DMS153 (cell line): ENCODE data around the gene PRKN.

Experiments used
- DNase-seq: peaks from one replicate; lab custom pipeline; 2025; lab: John Stamatoyannopoulos, UW

Gene PRKN

DNA sequence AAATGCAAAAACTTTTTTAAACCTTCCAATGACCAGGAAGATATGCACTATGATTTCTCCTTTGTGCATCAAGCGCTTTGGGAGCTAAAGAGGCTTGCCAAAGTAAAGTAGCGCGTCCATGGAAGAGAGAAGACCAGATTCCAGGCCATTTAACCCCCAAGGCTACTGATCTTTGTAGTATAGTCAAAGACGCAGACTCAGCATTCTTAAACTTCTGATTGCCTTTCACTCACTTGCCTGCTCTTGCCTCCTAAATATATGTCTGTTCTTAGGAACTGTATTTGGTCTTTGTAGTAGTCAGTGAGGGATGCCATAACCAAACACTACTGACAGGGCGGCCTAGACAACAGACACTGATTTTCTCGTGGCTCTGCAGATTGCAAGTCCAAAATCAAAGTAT is 426.4 kb downstream of the PRKN start:
- DNase-seq, result no peak

DNA sequence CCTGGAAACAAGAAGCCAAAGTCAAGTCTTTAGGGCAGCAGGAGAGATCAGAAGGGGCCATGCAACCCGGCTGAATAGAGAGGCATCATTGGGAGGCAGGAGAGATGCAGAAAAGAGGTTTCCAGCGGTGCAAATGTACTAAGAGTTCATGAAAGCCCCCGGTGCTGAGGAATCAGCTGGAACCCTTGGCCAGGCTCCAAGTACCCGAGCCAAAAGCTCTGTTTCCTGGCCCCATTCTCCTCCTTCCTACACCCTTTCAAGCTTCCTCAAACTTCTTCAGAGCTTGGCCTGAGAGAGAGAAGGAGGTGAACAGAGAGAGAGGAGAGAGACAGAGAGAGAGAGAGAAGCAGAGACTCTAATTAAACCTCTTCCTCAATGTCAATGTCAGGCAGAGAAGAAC is 433.5 kb downstream of the PRKN start:
- no peak for DNase-seq

DNA sequence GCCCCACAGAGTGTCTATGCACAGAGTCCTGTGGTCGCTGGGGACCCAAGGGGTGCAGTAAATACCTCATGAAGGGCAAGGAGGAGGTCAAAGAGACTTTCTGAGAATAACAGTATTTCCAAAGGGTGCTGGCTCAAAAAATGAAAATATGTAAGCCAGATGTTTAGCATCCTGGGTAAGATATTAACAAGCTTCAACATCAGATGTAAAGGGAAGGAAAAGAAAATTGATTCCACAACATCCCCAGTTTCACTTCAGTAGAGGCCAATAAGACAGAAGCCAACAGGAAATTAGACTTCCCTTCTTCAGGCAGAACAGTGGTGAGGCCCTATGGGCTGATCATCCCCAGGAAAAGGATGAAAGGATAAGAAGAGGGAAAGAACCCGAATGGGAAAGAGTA is 434.7 kb downstream of the PRKN start:
- no peak for DNase-seq

DNA sequence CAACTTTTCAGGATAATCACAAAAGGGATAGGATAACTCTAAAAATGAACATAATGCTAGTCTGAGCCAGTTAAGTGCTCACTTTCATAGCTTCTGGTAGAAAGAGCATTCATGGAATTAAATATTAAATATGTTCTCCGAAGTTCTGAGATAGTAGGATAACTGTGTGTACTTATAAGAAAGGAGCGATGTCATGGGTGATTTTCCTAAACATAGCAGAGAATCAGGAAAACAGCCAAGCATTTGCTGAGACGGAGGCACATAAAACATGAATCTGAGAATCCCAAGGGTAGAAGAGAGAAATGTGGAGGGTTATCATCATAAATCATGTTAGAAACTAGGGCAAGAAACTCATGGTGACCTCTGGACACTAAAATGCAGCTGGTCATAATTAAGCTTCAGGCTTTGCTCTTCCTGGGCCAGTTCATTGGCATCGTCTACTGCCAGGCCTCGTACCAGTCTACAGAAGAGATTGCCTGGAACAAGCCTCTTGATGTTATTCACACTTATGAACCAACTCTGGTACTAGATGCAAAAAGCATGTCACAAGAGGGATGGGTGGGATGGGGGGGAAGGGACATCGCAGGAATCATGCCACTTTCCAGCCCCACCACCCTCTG is 436.6 kb downstream of the PRKN start:
- DNase-seq, result no peak

DNA sequence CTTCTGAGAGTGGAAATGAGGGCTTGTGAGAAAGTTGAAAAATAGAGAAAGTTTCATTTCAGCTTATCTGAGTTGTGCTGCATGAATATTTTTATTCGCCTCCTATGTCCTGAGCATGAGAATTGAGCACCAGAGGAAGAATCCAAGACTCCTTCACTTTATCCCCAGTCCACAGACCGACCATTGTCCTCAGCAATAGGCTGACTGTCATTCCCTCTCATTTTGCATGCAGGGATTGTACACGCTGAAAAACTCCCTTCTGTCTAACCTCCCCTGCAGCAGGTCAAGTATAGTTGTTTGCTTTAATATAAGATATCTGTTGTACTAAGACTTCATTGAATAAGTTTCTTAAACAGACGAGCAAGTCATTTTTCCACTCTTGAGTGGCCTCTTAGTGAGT is 437.6 kb downstream of the PRKN start:
- DNase-seq, result no peak

DNA sequence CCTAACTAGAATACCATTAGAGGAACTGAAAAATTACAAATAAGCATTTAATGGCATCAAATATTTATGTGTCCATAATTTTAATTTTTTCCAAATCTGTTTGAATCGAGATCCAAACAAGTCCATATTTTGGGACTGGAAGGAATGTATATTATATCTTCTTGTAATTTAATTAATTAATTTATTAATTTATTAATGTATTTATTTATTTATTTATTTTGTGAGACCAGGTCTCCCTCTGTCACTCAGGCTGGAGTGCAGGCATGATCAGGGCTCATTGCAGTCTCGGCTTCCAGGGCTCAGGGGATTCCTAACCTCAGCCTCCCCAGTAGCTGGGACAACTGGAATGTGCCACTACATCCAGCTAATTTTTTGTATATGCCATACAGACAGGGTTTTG is 453.6 kb downstream of the PRKN start:
- DNase-seq, result no peak

DNA sequence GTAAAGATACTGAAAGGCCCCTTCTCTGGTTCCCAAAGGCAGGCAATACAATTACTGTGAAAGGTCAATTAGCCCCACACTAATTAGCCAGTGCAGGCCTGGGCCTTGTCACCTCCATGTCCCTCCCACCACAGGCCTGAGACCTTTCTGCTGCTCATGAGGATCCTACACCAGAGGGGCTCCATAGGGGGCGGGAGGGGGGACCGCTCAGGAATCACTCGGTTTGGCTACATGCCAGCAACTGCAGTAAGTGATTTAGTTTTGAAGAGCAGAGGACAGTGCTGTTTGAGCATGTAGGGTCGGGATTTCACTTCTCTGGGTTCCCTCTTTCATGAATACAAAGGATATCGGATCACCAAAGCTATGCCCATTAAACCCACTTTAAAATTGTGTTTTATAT is 455.6 kb downstream of the PRKN start:
- no peak for DNase-seq

DNA sequence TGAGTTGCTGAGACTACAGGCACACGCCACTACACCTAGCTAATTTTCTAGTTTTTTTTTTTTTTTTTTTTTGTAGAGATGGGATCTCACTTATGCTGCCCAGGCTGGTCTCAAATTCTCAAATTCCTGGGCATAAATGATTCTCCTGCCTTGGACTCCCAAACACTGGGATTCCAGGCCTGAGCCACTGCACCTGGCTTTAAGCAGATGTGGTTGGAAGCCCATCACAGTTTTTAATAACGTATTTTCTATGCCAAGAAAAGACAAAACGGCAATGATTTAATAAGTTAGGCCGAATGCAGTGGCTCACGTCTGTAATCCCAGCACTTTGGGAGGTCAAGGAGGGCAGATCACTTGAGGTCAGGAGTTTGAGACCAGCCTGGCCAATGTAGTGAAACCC is 456.6 kb downstream of the PRKN start:
- no peak for DNase-seq

DNA sequence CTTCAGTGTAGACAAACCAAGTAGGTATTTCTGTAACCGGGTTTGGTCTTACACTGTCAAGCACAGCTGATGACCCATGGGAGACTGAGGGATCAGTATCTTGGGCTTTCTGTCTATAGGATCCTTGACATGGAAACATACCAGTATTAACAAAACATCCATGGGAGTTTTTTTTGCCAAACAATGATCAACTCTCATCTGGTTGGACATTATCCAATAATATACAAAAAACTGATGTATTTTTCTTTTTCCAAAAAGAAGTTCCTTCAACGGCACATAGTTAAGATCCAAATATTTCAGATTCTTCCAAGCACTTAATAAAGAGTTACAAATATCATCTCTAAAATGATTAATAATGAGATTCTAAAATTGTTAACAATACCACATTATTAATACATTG is 459.9 kb downstream of the PRKN start:
- no peak for DNase-seq

DNA sequence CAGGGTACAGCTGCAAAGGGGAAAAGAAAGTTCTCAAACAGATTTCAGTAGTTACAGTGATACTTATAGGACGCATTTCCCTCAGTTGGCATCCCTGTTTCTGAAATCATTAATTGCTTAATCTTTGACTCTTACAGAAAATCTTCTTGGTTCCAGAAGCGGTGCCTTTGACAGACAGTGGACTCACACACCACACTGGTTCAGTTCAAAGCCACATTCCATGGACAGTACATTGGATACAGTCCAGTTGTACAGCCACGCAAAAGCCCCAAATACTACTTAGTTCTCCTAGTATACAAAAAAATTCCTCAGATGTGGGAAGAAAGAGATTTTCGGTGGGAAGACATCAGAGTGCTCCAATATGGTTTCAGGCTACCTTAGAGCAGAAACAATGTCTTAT is 460.4 kb downstream of the PRKN start:
- no peak for DNase-seq

DNA sequence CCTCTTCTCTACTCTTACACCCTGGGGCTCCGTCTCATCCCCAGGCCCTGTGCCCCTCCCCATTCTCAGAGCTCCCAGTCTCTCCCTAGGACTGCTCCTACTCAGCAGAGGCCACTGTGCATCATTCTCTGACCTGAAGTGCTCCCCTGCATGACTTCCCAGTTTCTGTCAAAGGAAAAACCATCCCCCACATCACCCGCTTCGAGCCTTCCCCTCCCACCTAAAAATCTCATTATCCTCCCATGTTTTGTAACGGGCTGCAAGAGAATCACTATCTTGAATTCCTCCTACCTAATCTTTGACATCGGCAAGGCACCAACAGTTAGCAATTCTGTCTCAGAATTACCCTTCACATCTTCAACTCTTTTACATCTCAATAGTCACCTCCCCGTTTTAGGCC is 463.0 kb downstream of the PRKN start:
- no peak for DNase-seq

DNA sequence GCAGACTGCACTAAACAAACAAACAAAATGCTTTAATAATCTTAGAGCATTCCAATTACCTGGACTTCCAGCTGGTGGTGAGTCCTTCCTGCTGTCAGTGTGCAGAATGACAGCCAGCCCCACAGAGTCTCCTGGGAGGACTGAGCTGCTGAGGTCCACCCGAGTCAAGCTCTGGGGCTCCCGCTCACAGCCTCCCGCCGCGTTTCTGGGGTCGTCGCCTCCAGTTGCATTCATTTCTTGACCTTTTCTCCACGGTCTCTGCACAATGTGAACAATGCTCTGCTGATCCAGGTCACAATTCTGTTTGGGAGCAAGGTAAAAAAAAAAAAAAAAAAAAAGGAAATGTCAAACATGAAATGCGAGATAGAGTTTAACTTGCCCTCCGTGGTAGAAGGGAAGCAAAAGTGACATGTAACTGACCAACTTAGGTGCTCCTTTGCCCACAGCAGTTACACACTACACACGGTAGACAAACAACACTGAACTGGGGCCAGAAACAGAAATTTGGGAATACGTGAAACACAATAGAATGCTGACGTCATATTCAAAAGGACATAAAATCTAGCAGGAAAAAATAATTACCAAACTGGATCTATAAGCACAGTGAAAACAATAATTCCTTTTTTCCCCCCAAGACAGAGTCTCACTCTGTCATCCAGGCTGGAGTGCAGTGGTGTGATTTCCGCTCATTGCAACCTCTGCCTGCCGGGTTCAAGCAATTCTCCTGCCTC is 464.9 kb downstream of the PRKN start:
- no peak for DNase-seq

DNA sequence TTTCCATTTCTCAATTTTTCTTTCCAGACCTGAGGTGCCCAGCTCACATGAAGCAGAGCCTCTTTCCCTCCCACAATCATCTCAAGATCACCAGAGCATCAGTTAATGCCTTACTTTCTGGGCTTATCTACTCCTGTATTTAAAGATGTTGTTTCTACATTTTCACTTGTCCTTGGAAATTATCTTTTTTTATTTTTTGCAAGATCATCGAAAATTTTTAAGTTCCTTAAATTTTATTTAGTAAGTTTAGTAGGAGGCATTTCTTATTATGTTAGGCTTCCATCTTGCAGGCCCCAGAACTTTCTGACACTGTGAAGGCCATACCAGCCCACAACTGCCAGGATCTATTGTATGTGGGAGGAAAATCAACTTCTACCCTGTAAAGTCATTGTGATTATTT is 466.0 kb downstream of the PRKN start:
- no peak for DNase-seq

DNA sequence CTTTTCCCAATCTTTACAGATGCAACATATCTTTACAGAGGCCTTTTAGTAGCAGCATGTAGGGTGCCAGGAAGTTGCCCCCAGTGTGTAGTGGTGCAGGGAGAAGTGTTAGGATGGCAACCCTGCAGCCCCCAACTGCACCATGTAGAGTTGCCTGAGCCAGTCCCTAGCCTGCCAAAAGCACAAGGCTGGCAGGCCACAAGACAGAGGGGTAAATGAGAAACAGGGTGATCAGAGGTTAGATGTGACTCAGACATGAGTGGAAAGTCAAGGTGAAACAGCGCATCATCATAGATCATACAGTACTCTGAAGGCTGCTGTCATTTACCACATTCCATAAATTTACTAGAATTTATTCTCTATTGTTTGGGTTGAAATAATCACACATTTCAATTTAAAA is 467.5 kb downstream of the PRKN start:
- DNase-seq, result no peak

DNA sequence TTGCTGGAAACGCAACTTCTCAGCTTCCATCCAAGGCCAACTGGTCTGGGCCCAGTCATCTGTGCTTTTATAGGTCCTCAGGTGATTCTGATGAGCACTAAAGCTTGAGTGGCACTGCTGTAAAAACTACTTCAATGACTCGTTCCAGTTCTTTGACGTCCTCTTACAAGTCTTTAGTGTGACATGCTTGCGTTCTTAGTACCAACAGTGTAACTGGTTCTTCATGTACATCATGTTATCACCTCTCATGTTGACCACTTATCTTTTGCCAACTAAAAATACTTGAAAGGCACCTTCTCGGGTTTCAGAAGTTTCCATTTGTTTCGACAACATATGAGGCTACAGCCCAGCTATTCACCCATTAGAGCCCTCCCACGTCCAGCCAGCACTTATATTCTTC is 468.9 kb downstream of the PRKN start:
- no peak for DNase-seq

DNA sequence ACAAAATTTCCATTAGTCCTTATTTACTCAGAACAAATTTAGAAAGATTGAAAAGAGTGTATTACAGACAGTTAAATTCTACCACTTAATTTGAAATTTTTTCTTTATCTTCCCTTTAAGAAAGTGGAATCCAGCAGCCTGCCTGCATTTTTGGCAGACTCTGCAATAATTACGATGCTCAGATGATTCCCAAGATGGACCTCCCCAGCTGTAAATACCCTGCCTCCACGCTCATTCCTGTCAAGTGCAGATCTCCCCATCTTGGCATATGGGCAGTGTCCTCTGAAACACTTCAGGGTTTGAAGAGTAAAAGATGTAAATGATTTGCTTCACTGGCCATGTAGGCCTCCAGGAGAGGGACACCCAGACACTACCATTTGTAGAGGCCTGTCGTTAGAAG is 471.2 kb downstream of the PRKN start:
- no peak for DNase-seq

DNA sequence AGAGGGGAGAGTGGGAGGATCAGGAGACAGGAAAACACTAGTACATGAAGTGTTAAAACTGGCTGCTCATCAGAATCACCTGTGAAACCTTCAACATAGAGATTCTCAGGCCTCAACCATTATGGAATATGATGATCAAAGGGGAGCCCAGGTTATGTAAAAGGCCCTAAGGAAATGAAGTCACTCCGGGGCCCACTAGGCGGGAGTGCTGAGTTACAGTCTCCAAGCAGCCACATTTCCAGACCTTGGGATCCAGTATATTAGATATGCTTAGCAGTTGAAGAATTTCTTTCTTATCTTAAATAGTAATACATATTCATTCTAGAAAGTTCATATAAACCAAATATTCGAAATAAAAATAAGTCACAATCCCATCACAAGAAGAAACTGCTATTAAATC is 476.3 kb downstream of the PRKN start:
- no peak for DNase-seq

DNA sequence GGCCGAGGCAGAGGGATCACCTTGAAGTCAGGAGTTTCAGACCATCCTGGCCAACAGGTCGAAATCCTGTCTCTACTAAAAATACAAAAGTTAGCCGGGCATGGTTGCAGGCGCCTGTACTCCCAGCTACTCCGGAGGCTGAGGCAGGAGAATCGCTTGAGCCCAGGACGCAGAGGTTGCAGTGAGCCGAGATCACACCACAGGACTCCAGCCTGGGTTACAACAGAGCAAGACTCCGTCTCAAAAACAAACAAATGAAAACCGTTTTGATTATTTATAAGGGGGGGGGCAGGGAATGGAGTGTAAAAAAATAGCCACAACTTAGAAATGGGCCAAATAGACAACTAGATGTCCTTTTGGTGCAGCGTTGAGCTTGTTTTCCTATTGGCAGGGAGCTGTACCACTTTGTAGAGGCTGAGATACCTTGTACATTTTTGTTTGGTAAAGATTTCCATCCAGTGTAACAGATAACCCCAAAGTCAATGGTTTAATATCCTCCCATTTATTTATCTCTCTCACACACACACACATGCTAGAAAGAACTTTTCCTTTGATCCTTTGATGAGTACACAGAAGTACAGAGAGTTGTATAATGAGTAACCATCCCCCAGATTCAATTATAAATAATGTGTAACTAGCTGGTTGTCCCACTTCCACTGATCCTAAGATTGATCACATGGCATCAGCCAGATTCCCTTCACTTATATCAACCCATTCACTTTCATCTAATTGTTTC is 477.5 kb downstream of the PRKN start:
- no peak for DNase-seq

DNA sequence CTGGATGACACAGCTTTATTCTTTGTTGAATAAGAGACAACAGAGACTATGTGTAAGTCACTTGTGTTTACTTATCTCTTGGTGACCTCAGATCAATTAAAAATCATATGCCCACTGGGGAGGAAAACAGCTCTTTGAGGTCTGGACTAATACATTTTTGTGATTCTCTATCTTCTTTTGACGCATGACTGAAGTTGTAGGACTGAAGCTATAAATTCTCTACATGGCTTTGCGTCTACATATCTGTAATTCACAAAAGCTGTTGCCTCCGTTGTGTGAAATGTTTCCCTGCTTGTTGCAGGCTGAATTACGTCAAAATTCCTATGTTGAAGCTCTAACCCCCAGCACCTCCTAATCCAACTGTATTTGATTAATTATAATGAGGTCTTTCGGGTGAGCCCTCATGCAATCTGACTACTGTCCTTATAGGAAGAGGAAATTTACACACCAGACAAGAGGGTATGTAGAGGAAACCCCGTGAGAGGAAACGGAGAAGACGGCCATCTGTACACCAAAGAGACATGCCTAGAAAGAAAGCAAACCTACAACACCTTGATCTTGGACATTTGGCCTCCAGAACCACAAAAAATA is 481.6 kb downstream of the PRKN start:
- no peak for DNase-seq

DNA sequence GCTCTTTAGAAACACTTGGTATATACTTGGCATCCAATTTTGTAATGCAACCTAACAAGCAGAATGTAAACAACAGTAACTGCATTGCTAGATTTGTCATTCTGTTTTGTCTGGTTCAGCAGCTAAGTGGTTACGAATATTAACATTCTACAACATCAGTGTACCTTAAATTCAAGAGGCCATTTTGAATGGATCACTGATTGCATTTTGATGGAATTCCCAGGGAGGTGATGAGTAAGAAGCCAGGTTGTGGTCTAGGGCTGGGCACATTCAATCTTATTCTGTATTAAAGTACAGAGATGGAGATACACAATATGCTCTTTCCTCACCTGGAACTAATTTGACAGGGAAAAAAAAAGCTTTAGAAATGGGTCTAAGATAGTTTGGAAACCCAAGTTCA is 483.5 kb downstream of the PRKN start:
- no peak for DNase-seq

DNA sequence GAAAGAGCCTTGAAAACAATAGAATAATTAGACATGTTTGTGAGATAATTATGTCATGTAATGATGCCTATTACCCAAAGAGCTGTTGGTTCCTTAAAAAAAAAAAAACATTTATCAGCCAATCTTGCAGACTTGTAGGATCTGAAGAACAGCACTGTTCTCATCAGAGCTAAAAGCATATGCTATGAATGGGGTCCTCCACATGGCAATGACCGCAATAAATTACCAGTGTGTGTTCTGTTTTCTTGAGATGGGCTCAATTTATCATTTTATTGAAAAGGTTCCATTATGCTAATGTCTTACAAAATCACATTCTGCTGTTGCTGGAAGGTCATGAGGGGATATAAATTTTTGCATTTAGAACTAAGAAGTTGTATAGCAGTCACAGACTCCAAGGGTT is 484.7 kb downstream of the PRKN start:
- DNase-seq, result no peak

DNA sequence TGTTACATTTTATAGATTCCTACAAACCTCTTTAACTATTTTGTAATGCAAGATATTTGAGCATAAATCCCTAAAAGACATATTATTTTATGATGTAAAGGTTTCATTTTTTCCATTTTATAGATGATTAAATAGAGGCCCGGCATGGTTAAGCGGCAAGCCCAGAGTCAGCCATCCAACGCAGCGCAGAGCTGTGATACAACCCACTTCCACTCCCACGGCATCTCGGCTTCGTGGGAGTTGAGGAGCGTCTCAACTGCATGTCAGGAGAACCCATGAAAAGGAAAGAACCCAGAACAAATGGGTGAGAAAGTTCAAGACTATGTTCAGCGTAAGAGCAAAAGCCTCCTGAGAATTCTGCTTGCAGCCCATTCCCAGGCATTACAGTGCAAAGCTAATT is 488.2 kb downstream of the PRKN start:
- DNase-seq, result no peak

DNA sequence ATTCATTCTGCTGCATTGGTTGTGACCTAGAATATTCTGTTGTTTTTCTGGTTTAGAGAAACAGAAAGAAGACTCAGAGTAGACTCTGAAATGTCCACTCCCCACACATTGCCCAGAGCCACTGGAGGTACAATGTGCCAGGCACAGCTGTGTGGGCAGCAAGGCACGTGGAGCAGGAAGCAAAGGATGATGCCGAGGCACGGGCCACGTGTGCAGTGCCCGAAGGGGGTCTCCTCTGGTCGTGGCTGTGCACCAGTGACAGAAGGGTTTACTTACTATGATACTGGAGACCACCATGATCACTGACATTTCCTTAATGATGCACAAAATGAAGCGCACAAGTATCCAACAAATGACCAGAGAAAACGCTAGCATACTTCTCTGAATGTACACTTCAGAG is 488.9 kb downstream of the PRKN start:
- DNase-seq, result no peak
